Measurements from ENCODE around the gene ESRRG.

ESRRG gene

DNA sequence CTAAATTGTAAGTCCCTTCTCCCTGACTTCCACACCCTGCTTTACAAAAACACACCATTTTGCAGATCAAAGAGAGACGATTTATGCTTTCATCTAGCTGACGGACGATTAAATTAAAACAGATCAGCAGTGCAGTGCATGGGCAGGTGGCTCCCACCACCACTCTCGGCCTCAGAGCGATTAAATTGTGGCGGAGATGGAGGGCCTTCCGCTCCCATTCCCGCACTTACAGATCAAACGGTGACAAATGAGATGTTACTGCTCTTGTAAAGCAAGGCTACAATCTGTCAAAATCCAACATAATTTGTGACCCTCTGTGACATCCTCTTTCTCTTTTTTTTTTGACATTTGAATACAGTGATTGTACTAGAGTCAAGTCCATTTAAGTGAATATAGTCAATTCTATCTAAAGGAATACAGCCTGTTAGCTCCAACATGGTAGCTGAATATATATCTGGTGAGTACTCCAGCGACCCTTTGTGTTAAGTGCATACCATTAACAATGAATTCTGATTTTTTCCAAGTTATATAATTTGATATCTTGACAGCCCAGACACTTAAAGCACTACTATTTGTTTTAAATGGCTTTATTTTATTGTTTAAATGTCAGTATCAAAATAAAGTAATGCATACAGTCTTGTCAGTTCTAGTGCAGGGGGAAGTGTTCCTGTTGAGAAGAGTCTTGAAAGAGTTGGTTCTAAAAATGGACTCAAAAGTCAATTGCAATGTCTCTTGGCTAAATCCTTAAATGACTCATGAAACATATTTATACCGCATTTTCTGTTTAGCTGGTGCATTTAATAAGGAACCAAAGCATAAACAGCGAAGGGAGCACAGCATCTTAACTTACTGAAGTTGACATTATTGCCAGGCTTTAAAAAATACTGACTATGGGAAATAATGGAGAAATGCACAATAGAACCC is 109.0 kb downstream of the ESRRG start:
- H3K9me3 ChIP-seq: no peaks in the 10 kb centered on the region
- no peak for TF ChIP-seq Cebpa-rat (IDR thresholded peaks at IDR 0.05)

DNA sequence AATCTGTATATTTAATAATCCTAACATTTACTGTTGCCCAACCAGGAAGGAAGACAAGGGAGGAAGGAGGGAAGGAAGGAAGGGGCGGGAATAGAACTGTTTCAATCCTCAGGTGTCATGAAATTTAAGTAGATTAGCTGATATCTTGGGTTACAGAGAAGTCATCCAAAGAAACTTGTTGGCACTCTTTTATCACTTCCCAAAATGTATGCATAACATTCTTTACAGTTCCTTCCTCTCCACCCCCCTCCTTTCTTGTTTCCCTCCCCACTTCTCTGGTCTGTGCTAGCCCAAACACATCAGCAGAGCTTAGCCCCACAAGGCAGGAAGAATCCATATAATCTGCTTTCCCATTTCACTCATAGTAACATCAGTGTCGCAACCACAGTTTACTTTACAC is 110.9 kb downstream of the ESRRG start:
- Histone ChIP-seq H3K27me3 (no peaks in the 10 kb centered on the region), H3K9me3 (no peaks in the 10 kb centered on the region), H4K20me1 (no peaks in the 10 kb centered on the region), H3K27ac (no peak overlapping the region), H3K4me1 (no peaks in the 10 kb centered on the region), H3K9ac (no peak overlapping the region), H3K4me2 (no peak overlapping the region; the same call in 1 of the 2 replicates), H3K4me3 (no peak overlapping the region), H3K36me3 (no peaks in the 10 kb centered on the region)
- TF ChIP-seq Cebpa-rat (IDR thresholded peaks at IDR 0.05): no peak

More for the DNA sequence above, 109.0 kb downstream of the ESRRG start:
- Histone ChIP-seq H3K4me2 (no peak overlapping the region), H3K9ac (no peak overlapping the region), H3K27ac (no peak overlapping the region), H3K36me3 (no peaks in the 10 kb centered on the region), H3K4me3 (no peak overlapping the region), H4K20me1 (no peaks in the 10 kb centered on the region), H3K27me3 (no peaks in the 10 kb centered on the region), H3K4me1 (no peaks in the 10 kb centered on the region)

- no peak overlapping the region for H3K4me2 ChIP-seq
- no peaks in the 10 kb centered on the region for H4K20me1 ChIP-seq
- no peaks in the 10 kb centered on the region for H3K36me3 ChIP-seq
- no peak for TF ChIP-seq Cebpa-rat (IDR thresholded peaks at IDR 0.05)
- H3K27me3 ChIP-seq: no peaks in the 10 kb centered on the region
- H3K4me3 ChIP-seq: no peak overlapping the region
- H3K4me1 ChIP-seq: no peaks in the 10 kb centered on the region
- no peak overlapping the region for H3K9ac ChIP-seq
- no peak overlapping the region for H3K27ac ChIP-seq
- no peaks in the 10 kb centered on the region for H3K9me3 ChIP-seq
These were observed 116.0 kb downstream of the ESRRG start for GRCh38 chr1:216607067-216607697.

DNA sequence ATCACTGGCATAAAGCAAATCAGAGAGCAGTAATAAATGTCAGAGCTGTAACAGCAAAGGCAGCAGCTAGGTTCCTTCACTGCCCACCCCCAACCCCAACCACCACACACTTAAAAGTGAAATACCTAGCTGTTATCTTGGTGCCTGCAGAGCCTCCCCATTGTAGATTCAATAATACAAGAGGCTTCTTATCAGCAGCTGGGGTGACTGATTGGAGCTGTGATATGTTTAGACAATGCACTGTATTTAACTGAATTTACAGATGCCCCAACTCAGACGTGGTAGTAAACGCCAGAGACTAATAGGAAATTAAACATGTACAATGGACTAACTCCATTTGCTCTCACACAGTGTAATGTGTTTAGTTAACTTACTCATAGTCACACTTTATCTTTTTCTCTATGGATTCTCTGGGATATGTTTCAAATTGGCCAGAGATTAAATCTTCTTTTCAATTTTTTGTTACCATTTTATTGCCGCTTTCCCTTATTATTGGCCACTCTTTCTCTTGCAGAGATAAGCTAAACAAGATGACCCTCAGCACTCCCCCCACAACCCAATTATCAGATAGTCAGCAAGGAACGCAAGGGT is 117.1 kb downstream of the ESRRG start:
- Histone ChIP-seq H3K36me3 (no peaks in the 10 kb centered on the region), H4K20me1 (no peaks in the 10 kb centered on the region), H3K9ac (no peak overlapping the region), H3K9me3 (no peaks in the 10 kb centered on the region), H3K4me2 (no peak overlapping the region), H3K4me1 (no peaks in the 10 kb centered on the region), H3K27ac (no peak overlapping the region), H3K4me3 (no peak overlapping the region), H3K27me3 (no peaks in the 10 kb centered on the region)
- no peak for TF ChIP-seq Cebpa-rat (IDR thresholded peaks at IDR 0.05)

DNA sequence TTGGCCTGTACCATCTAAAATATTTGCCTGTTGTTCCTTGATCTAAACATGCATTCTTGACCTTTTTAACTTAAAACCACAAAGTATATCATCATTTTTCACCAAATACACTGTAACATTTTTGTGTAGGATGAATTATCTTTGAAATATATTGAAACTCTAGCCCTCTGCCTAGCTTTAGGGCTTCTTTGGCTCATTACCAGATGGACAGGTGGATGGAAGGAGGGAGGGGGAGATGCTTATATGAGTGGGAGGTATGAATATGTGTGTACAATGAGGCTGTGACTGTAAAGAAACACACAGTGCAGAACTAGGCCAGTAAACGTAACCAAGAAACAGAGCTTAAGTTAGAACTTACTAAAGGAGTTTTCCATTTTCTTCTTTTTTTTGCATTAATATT is 118.5 kb downstream of the ESRRG start:
- H3K9me3 ChIP-seq: no peaks in the 10 kb centered on the region
- no peak overlapping the region for H3K4me3 ChIP-seq
- H4K20me1 ChIP-seq: no peaks in the 10 kb centered on the region
- no peak overlapping the region for H3K9ac ChIP-seq
- H3K27ac ChIP-seq: no peak overlapping the region
- no peak overlapping the region for H3K4me2 ChIP-seq
- H3K4me1 ChIP-seq: no peaks in the 10 kb centered on the region
- TF ChIP-seq Cebpa-rat (IDR thresholded peaks at IDR 0.05): no peak
- H3K36me3 ChIP-seq: no peaks in the 10 kb centered on the region
- H3K27me3 ChIP-seq: no peaks in the 10 kb centered on the region

- Histone ChIP-seq H3K9ac (no peak overlapping the region), H3K4me2 (no peak overlapping the region), H3K4me3 (no peak overlapping the region), H3K27me3 (no peaks in the 10 kb centered on the region), H4K20me1 (no peaks in the 10 kb centered on the region), H3K4me1 (no peaks in the 10 kb centered on the region), H3K27ac (no peak overlapping the region), H3K9me3 (no peaks in the 10 kb centered on the region), H3K36me3 (no peaks in the 10 kb centered on the region)
- TF ChIP-seq Cebpa-rat (IDR thresholded peaks at IDR 0.05): no peak
These were observed 122.3 kb downstream of the ESRRG start for GRCh38 chr1:216600730-216601609.

DNA sequence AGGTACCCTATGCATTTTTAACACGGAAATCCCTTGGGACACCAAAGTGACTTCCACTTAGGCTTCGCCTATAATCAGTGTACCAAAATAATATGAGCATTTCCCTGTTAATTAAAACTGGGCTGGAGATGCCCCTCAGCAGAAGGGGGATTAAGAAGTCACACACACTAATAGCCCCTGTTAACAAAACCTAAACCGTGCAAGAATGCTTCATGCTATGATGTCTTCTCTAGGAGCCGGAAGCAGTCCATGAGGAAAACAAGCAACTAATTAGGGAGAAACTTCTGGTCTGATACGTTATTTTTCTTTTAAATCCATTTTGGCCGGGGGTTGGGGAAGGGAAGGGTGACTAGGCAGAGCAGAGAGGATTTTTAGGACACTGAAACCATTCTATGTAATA is 123.4 kb downstream of the ESRRG start:
- Histone ChIP-seq H3K4me3 (no peak overlapping the region), H3K4me1 (no peaks in the 10 kb centered on the region), H3K4me2 (no peak overlapping the region), H4K20me1 (no peaks in the 10 kb centered on the region), H3K27me3 (no peaks in the 10 kb centered on the region), H3K27ac (no peak overlapping the region), H3K9ac (no peak overlapping the region), H3K9me3 (no peaks in the 10 kb centered on the region), H3K36me3 (no peaks in the 10 kb centered on the region)
- no peak for TF ChIP-seq Cebpa-rat (IDR thresholded peaks at IDR 0.05)

DNA sequence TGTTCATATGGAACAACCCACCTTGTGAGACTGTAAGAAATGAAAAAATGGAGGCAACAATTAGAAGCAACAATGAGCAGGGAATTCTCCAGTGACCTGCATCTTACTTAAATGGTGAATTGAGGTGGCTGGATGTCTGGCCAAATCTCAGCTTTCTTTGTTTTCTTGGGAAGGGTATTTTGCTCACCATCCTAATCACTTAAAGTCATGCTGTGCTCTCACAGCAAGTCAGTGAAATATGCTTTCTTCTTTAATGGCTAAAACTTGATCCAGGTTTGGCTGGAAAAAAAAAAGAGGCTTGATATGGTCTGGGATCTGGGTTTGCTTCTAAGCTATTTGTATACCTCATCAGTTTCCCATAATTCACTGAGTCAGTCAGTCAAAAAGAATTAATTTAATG is 124.8 kb downstream of the ESRRG start:
- H3K36me3 ChIP-seq: no peaks in the 10 kb centered on the region
- H3K27ac ChIP-seq: no peak overlapping the region
- no peak overlapping the region for H3K4me2 ChIP-seq
- no peaks in the 10 kb centered on the region for H3K9me3 ChIP-seq
- no peak overlapping the region for H3K9ac ChIP-seq
- no peaks in the 10 kb centered on the region for H3K27me3 ChIP-seq
- H3K4me3 ChIP-seq: no peak overlapping the region
- no peaks in the 10 kb centered on the region for H3K4me1 ChIP-seq
- TF ChIP-seq Cebpa-rat (IDR thresholded peaks at IDR 0.05): no peak
- no peaks in the 10 kb centered on the region for H4K20me1 ChIP-seq

DNA sequence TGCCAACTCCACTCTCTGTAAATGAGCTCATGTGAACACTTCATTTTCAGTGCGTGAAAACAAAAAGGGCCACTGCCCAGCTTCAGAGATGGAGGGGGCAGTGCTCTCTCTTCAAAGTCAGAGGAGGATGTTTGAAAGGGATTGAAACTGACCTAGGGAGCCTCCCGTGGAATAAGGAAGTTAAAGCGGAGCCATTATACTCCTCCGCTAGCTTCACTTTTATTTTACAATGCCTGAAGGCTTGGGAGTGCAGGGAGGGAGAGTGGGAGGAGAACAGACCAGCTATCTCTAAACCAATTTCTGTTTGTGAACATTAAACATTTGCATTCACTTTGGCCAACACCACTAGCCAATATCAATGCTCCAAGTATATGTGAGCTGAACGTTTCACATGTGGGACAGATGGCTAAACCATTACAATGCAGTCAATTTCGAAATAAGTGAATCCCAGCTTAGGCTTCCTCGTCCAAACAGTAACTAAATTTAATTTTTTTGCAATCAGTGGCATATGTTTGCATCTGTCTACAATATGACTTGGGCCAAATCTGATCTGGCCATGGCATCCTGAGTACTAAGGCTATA is 126.9 kb downstream of the ESRRG start:
- H3K4me1 ChIP-seq: no peaks in the 10 kb centered on the region
- H3K27ac ChIP-seq: no peak overlapping the region
- no peak overlapping the region for H3K4me3 ChIP-seq
- no peak for TF ChIP-seq Cebpa-rat (IDR thresholded peaks at IDR 0.05)
- no peaks in the 10 kb centered on the region for H3K9me3 ChIP-seq
- no peak overlapping the region for H3K4me2 ChIP-seq
- H3K9ac ChIP-seq: no peak overlapping the region
- no peaks in the 10 kb centered on the region for H3K36me3 ChIP-seq
- no peaks in the 10 kb centered on the region for H3K27me3 ChIP-seq
- no peaks in the 10 kb centered on the region for H4K20me1 ChIP-seq

All from BLaER1 (cell line).